CD4-positive, alpha-beta T cell treated with Interferon alpha-2 for 1 hour (primary cell): ENCODE results near the gene ZNF695.
"Not testable (repeated sequence)": the region's sequence is repeated elsewhere in the genome, so short reads cannot be mapped to it uniquely, and the experiment has no call there.

Source experiments
- DNase-seq, 2 donors: peaks; one replicate each; pipeline ENCODE4 v3.0.0-alpha.2; 2020 to 2022

ZNF695 gene

DNA sequence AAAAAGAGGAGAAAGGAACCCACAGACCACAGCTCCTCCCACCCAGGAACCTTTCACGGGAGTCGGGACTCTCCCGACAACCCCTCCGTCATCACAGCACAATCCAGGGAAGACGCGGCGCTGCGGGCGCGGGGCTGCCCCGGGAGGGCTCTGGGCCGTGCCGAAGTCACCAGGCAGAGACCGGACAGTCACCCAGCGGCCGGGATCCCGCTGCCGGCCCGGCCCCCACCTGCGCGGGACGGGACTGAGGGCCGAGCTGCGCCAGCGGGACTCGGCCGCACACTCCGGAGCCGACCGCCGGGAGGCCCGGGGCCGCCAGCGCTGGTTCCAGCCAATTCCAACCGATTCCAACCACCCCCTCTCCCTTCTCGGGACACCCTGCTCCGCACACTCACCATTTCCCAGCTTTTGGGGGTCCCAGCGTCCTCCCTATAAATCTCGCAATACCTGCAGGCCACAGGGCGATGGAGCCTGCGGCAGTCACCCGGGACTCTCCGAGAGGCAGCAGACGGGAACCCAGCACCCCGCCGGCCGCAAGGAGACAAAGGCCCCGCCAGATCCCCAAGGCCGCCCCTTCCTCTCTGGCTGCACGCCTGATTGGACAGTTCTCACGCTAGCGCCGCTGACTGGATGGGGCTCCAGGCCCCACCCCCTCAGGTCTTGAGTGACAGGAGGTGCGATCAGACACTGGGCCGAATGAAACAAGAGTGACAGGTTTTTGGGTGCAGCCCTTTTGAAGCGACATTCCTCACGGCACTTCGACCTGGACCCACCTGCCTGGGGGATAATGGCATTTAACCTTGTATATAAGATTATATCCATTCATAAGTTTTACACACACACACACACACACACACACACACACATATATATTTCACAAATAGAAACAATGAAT, at the start of gene ZNF695:
Gene ZNF695 (minus strand): TSS at position 547 of the 895 bp plus-strand sequence. CDS start 149 bp downstream, at position 398.
- DNase-seq, result peak; percentile 37 to 67

DNA sequence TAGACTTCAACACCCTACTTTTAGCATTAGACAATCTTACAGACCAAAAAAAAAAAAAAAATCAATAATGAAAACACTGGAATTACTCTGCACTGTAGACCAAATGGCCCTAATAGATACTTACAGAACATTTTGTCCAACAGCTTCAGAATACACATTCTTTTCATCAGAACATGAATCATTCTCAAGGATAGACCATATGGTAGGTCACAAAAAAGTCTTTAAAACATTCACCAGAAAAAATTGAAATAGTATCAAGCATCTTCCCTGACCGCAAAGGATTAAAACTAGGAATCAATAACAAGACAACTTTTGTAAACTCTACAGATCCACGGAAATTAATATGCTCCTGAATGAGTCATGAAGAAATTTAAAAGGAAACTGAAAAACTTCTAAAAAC, 48.2 kb upstream of the ZNF695 start:
- no peak for DNase-seq

DNA sequence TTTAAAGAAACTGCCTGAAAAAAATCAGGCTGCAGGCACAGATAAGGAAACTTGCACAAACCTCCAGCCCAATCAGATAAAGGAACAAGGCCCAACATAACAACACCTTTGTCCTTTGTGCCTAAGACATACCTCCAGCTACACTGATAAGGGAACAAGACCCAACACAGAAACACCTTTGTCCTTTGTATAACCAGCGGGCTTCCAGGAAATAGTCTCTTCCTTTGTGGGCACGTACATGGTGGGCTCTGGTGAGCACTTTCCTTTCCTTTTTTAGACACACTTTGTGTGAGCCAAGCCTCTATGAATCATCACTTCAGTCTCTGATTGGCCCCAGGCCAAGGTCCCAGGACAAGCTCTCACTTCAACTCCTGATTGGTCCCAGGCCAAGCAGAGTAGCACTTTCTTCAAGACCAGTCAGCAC, 47.1 kb upstream of the ZNF695 start:
- DNase-seq, result no peak

DNA sequence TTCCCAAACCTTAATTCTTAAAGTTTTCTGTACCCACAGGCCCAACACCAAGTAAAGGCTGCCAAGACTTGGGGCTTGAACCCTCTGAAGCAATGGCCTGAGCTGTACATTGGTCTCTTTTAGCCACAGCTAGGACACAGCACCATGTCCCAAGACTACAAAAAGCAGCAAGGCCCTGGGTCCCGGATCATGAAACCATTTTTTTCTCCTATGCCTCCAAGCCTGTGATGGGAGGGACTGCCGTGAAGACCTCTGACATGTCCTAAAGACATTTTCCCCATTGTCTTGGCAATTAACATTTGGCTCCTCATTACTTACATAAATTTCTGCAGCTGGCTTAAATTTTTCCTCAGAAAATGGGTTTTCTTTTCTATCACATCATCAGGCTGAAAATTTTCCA, 39.8 kb upstream of the ZNF695 start:
- DNase-seq, result no peak

DNA sequence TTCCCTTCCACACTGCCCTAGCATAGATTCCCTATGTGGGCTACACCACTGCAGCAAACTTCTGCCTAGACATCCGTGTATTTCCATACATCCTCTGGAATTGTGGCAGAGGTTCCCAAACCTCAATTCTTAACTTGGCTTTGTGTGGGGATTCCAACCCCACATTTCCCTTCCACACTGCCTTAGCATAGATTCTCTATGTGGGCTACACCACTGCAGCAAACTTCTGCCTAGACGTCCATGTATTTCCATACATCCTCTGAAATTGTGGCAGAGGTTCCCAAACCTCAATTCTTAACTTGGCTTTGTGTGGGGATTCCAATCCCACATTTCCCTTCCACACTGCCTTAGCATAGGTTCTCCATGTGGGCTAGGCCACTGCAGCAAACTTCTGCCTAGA, 39.4 kb upstream of the ZNF695 start:
- no peak for DNase-seq

DNA sequence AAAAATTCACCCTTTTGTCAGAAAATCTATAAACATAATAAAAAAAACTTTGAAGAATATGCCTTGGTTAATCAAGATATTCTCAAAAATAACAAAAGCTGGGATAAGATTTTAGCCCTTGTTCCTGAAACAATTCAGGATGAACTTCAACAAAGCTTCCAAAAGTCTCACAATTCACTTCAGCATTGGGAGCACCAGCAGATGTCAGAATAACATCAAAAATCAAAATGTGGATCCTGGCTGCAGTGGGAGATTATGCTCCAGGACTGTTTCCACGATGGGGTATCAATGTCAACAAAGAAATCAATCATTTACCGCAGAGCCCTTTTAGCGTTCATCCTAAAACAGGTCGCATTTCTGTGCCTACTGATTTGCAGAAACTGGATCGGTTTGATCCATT, 35.5 kb upstream of the ZNF695 start:
- no peak for DNase-seq

DNA sequence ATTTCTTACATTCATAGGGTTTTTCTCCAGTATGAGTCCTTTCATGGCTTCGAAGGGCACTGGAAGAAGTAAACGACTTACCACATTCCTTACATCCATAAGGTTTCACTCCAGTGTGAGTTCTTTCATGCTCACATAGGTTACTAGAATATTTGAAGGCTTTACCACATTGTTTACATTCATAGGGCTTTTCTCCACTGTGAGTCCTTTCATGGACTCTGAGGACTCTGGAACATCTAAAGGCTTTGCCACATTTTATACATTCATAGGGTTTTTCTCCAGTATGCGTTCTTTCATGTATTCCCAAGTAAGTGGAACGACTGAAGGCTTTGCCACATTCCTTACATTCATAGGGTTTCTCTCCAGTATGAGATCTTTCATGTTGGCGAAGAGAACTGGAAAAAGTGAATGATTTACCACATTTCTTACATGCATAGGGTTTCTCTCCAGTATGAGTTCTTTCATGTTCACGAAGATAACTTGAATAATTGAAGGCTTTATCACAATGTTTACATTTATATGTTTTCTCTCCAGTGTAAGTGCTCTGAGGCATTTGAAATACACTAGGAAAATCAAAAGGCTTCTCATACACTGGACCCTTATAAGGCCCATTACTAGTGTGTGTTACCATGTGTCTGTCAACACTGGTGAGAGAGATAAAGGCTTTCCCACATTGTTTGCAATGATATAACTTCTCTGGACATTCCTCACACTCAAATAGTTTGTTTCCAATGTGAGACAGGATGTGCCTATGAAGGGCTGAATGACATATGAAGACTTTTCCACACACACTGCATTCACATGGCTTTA, 29.9 kb upstream of the ZNF695 start:
- DNase-seq, result no peak

DNA sequence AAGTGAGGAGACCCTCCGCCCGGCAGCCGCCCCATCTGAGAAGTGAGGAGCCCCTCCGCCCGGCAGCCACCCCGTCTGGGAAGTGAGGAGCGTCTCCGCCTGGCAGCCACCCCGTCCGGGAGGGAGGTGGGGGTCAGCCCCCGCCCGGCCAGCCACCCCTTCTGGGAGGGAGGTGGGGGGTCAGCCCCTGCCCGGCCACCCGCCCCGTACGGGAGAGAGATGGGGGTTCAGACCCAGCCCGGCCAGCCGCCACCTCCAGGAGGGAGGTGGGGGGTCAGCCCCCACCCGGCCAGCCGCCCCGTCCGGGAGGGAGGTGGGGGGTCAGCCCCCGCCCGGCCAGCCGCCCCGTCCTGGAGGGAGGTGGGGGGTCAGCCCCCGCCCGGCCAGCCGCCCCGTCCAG, 24.4 kb upstream of the ZNF695 start:
- DNase-seq, result not testable (repeated sequence)

DNA sequence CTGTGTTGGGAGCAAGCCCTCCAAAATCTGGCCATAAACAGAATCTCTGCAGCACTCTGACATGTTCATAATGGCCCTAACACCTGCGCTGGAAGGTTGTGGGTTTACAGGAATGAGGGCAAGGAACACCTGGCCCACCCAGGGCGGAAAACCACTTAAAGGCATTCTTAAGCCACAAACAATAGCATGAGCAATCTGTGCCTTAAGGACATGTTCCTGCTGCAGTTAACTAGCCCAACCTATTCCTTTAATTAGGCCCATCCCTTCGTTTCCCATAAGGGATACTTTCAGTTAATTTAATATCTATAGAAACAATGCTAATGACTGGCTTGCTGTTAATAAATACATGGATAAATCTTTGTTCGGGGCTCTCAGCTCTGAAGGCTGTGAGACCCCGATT, 16.8 kb upstream of the ZNF695 start:
- not testable (repeated sequence) for DNase-seq

DNA sequence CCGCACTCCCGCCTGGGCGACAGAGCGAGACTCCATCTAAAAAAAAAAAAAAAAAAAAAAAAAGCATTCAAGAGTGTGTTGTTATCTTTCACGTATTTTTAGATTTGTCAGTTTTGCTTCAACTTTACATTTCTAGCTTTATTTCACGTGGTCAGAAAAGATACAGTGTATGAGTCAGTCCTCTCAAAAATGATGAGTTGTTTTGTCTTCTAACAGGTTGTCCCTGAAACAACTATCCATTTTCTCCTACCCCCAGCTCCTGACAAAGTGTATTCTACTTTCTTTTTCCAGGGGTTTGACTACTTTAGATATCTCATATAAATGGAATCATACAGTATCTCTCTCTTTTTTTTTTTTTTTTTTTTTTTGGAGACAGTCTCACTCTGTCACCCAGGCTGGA, 5.5 kb upstream of the ZNF695 start:
- DNase-seq, result no peak

DNA sequence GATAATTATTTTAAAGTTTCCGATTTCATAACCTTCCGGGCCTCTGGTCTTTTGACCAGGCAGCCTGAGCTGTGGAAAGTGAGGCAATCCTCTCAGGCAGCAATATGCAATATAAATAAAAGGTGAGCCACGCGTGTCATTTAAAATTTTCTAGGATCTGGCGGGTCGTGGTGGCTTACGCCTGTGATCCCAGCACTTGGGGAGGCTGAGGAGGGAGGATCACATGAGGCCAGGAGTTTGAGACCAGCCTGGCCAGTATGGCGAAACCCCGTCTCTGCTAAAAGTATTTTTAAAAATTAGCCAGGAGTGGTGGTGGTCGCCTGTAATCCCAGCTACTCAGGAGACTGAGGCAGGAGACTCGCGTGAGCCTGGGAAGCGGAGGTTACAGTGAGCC, 546 bp upstream of the ZNF695 start:
- no peak for DNase-seq

DNA sequence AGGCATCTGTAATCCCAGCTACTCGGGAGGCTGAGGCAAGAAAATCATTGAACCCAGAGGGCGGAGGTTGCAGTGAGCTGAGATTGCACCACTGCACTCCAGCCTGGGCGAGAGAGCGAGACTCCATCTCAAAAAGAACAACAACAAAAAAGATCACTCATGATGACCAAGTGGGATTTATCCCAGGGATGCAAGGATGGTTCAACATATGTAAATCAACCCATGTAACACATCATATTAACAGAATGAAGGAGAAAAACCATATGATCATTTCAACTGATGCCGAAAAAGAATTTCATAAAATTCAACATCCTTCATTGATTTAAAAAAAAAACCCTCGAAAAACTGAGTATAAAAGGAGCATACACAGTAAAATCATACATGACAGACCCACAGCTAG, 3.8 kb downstream of the ZNF695 start:
- DNase-seq, result not testable (repeated sequence)

DNA sequence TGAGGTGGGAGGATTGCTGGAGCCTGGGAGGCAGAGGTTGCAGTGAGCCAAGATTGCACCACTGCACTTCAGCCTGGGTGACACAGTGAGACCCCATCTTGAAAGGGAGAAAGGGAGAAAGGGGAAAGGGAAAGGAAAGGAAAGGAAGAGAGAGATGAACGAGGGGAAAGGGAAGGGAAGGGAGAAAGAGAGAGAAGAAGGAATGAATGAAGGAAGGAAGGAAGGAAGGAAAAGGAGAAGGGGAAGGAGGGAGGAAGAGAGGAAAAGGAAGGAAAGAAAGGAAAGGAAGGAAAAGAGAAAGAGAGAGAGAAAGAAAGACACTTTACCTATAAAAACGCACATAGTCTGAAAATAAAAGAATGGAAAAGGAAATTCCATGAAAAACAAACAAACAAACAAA, 18.0 kb downstream of the ZNF695 start:
- no peak for DNase-seq

DNA sequence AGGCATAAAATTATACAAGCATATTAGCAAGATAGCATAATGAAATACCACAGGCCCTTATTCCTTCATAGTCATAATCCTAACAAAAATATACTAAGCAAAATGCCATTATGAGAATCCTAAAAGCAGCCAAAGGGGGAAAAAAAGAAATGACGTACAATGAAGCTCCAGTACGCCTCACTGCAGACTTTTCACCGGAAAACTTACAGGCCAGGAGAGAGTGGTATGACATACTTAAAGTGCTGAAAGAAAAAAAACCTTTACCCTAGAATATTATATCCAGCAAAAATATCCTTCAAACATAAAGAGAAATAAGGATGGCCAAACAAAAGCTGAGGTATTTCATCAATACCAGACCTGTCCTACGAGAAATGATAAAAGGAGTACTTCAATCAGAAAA, 19.5 kb downstream of the ZNF695 start:
- no peak for DNase-seq

DNA sequence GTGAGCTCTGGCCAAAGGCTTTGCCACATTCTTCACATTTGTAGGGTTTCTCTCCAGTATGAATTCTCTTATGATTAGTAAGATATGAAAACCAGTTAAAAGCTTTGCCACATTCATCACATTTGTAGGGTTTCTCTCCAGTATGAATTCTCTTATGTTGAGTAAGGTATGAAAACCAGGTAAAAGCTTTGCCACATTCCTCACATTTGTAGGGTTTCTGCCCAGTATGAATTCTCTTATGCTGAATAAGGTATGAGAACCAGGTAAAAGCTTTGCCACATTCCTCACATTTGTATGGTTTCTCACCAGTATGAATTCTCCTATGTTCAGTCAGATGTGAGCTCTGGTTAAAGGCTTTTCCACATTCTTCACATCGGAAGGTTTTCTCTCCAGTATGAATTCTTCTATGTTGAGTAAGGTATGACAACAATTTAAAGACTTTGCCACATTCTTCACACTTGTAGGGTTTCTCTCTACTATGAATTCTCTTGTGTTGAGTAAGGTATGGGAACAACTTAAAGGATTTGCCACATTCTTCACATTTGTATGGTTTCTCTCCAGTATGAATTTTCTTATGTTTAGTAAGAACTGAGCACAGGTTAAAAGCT, 20.7 kb downstream of the ZNF695 start:
- no peak for DNase-seq

DNA sequence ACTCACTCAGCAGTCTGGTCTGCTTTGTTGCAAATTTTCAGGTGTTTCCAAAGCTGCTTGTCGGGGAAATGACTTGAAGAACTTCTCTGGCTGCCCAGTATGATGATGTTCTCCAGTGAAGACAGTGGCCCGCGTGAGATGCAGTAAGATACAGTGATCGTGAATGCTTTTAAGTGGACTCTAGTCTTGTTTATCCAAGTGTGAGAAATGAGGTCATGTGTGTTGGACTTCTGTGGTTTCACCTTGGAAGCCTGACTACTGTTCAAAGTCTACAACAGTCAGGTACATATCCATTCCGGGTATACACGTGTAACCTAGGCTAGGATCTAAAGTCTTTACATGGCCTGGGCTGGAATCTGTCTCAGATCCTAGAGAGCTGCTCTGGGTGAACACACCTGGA, 29.1 kb downstream of the ZNF695 start:
- no peak for DNase-seq

DNA sequence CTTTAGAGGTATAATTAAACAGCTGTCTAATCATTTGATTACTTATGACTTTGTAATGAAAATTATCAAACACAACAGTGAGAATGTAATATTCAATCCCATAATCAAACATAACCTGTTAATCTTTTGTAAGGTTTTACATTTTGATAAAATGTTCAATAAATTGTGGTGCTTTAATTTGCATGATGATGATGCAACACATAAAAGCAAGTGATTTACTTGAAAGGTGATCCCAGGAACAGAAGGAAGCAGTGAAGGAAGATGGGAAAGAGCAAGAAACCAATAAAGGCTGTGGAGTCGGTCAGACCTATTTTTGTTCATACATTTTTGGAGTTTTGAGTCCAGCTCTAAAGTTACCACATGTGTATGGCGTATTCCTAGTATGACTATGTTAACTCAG, 29.6 kb downstream of the ZNF695 start:
- no peak for DNase-seq

DNA sequence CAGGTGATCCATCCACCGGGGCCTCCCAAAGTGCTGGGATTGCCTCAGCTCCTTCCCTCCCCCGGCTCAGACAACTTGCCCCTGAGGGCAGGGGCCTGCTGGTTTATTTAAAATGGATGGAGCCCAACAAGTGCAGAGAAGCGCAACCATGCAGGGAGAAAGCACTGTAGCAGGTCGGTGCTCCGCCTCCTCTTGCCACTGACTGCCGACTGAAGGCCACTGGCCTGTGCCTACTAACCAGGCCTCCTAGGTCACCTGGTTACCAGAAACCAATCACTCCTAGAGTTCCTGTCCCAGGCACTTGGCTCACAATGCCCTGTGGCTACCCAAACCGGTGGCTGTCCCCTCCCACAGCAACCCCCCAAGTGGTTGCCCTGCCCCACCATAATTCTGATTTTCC, 35.9 kb downstream of the ZNF695 start:
- DNase-seq, result no peak

DNA sequence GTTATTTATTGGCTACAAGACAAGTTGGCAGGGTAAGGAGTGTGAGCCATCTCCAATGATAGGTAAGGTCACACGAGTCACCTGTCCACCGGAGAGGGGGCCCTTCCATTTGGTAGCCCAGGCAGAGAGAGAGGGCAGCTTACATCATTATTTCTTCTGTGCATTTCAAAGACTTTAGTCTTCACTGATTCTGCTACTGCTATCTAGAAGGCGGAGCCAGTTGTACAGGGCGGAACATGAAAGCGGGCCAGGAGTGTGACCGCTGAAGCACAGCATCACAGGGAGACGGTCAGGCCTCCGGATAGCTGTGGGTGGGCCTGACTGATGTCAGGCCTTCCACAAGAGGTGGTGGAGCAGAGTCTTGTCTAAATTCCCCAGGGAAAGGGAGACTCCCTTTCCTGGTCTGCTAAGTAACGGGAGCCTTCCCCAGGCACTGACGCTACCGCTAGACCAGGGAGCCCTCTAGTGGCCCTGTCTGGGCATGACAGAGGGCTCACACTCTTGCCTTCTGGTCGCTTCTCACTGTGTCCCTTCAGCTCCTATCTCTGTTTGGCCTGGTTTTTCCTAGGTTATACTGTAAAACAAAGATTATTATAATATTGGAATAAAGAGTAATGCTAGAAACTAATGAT, 36.7 kb downstream of the ZNF695 start:
- DNase-seq, result peak; percentile 38 to 42

DNA sequence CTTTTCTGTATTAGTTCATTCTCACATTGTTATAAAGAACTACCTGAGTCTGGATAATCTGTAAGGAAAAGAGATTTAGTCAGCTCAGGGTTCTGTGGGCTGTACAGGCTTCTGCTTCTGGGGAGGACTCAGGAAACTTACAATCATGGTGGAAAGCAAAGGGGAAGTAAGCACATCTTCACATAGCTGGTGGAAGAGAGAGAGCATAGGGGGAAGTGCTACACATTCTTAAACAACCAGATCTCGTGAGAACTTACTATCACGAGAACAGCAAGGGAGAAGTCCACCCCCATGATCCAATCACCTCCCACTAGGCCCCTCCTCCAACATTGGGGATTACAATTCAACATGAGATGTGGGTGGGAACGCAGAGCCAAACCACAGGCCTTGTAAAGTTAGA, 38.2 kb downstream of the ZNF695 start:
- DNase-seq, result no peak

DNA sequence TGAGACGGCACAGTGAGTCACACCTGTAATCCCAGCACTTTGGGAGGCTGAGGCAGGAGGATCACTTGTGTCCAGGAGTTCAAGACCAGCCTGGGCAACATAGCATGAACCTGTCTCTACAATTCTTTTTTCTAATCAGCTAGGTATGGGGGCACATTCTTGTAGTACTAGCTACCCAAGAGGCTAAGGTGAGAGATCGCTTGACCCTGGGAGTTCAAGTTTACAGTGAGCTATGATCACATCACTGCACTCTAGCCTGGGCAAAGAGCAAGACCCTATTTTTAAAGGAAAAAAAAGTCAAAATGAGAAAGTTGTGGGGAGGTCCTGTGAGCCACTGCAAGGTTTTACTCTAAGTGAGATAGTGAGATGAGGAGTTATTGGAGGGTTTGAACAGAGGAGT, 41.4 kb downstream of the ZNF695 start:
- no peak for DNase-seq

DNA sequence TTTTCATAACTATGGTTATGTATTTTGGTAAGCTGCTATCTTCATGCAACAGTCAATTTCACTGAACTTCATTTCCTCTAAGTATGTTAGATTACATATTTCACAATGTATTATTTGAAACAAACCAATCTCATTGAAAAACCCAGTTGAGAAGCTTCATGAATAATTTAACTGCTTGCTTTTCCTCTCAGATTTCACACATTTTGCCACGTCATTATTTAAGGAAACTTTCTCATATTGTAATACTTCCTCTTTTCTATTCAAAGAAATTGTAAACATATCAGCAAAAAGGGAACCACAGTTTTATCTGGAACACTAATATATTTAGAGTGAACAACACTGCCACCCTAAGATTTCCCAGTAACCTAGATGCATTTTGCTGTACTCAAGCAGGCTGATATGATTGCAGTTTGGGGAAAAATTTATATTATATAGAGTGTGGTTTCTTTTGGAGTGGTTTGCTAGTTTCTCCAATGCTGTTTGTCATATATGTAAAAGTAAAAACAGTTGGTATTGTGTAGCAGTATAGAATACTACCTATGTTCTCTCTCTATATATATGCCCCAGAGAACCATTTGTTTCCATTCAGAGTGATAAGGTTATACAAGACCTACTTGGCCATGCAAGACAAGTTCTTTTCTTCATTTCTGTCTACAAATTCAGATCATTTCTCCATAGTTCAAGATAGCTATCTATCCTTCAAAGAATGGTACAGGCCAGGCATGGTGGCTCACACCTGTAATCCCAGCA, 47.7 kb downstream of the ZNF695 start:
- DNase-seq, result peak in 1 of 2 donors; percentile 12
